HepG2 (cell line): ENCODE measurements around the gene STARD13. TPM values are rescaled to one million over a fixed set of nuclear protein-coding genes. Genes with fewer than 3 reads are reported as not detected.

Experiments
- ADNP ChIP-seq: sonication (generic); formaldehyde crosslinking; IDR thresholded peaks from 2 replicates; pipeline ENCODE4 v1.4.0; 2020; ENCODE audit warnings: missing genetic modification reagents
- AGO2 ChIP-seq: fragments of 200-400 bp; formaldehyde crosslinking; optimal IDR thresholded peaks from 2 replicates; pipeline ENCODE3; 2017; ENCODE audit warnings: mild to moderate bottlenecking, low read depth, low read length, moderate library complexity
- ATF1 ChIP-seq: IDR thresholded peaks from 2 replicates; pipeline ENCODE4 v1.6.1; 2016; ENCODE audit warnings: mild to moderate bottlenecking, control low read depth
- CCDC6 ChIP-seq: sonication (generic); formaldehyde crosslinking; IDR thresholded peaks from 2 replicates; pipeline ENCODE4 v1.8.1; 2022; ENCODE audit warnings: mild to moderate bottlenecking, missing genetic modification reagents, moderate library complexity
- CEBPG ChIP-seq: IDR thresholded peaks from 2 replicates; pipeline ENCODE4 v1.6.1; 2016
- ETV6 ChIP-seq: sonication (generic); formaldehyde crosslinking; conservative IDR thresholded peaks from 2 replicates; pipeline ENCODE4 v1.4.0; 2020; ENCODE audit warnings: missing genetic modification reagents
- FOXA3 ChIP-seq: IDR thresholded peaks from 2 replicates; pipeline ENCODE4 v1.6.1; 2016; ENCODE audit warnings: missing genetic modification reagents, missing compliant biosample characterization
- HCFC1 ChIP-seq: fragments of 150-350 bp; IDR thresholded peaks from 2 replicates; pipeline ENCODE4 v1.6.1; 2014; ENCODE audit warnings: low read depth, low read length
- IKZF4 ChIP-seq: sonication (generic); formaldehyde crosslinking; IDR thresholded peaks from 2 replicates; pipeline ENCODE4 v1.5.1; 2020; ENCODE audit warnings: borderline replicate concordance, mild to moderate bottlenecking, low read depth, missing genetic modification reagents; ENCODE audit errors: not compliant biosample characterization
- IRF2 ChIP-seq: IDR thresholded peaks from 2 replicates; pipeline ENCODE4 v1.6.1; 2018; ENCODE audit warnings: missing genetic modification reagents, missing compliant biosample characterization
- KLF6 ChIP-seq: IDR thresholded peaks from 2 replicates; pipeline ENCODE4 v1.8.0; 2016; ENCODE audit warnings: missing biosample characterization, missing genetic modification reagents
- MXD4 ChIP-seq: IDR thresholded peaks from 2 replicates; pipeline ENCODE4 v1.6.1; 2016; ENCODE audit warnings: mild to moderate bottlenecking, missing biosample characterization, missing genetic modification reagents
- NCOA2 ChIP-seq: sonication (generic); formaldehyde crosslinking; IDR thresholded peaks from 2 replicates; pipeline ENCODE4 v1.8.0; 2022; ENCODE audit warnings: inconsistent platforms
- PHF8 ChIP-seq: sonication (generic); formaldehyde crosslinking; IDR thresholded peaks from 2 replicates; pipeline ENCODE4 v1.5.0; 2020; ENCODE audit warnings: missing genetic modification reagents
- POLR2AphosphoS5 ChIP-seq: IDR thresholded peaks from 2 replicates; pipeline ENCODE4 v1.6.1; 2012; ENCODE audit warnings: low read depth, low read length
- RAD51 ChIP-seq: fragments of 450-650 bp; IDR thresholded peaks from 2 replicates; pipeline ENCODE4 v1.6.1; 2016; ENCODE audit warnings: borderline replicate concordance
- SALL1 ChIP-seq: sonication (generic); formaldehyde crosslinking; IDR thresholded peaks from 2 replicates; pipeline ENCODE4 v1.8.0; 2022; ENCODE audit warnings: mild to moderate bottlenecking, missing genetic modification reagents
- SP5 ChIP-seq: IDR thresholded peaks from 2 replicates; pipeline ENCODE4 v1.6.1; 2016; ENCODE audit warnings: low read depth, borderline replicate concordance
- SRY ChIP-seq: sonication (generic); formaldehyde crosslinking; IDR thresholded peaks from 2 replicates; pipeline ENCODE4 v1.8.0; 2022; ENCODE audit warnings: mild to moderate bottlenecking, missing genetic modification reagents
- ZMYM4 ChIP-seq: sonication (generic); formaldehyde crosslinking; IDR thresholded peaks from 2 replicates; pipeline ENCODE4 v1.8.1; 2023; ENCODE audit warnings: mild to moderate bottlenecking, missing genetic modification reagents
- ZNF180 ChIP-seq: sonication (generic); formaldehyde crosslinking; IDR thresholded peaks from 2 replicates; pipeline ENCODE4 v1.4.0; 2020; ENCODE audit warnings: low read depth, missing genetic modification reagents, borderline replicate concordance
- ZNF225 ChIP-seq: sonication (generic); formaldehyde crosslinking; IDR thresholded peaks from 2 replicates; pipeline ENCODE4 v1.4.0; 2020; ENCODE audit warnings: mild to moderate bottlenecking, missing genetic modification reagents
- ZNF256 ChIP-seq: sonication (generic); formaldehyde crosslinking; conservative IDR thresholded peaks from 2 replicates; pipeline ENCODE4 v1.4.0; 2020; ENCODE audit warnings: missing genetic modification reagents
- ZNF326 ChIP-seq: sonication (generic); formaldehyde crosslinking; IDR thresholded peaks from 2 replicates; pipeline ENCODE4 v1.4.0; 2020; ENCODE audit warnings: missing genetic modification reagents, borderline replicate concordance
- ZNF484 ChIP-seq: sonication (generic); formaldehyde crosslinking; IDR thresholded peaks from 2 replicates; pipeline ENCODE4 v1.5.1; 2020; ENCODE audit warnings: mild to moderate bottlenecking, low read depth, missing genetic modification reagents, borderline replicate concordance
- ZNF556 ChIP-seq: sonication (generic); formaldehyde crosslinking; IDR thresholded peaks from 2 replicates; pipeline ENCODE4 v1.4.0; 2020; ENCODE audit warnings: mild to moderate bottlenecking, missing genetic modification reagents, borderline replicate concordance
- ZNF629 ChIP-seq: sonication (generic); formaldehyde crosslinking; conservative IDR thresholded peaks from 2 replicates; pipeline ENCODE4 v1.5.0; 2020; ENCODE audit warnings: missing genetic modification reagents
- ZNF781 ChIP-seq: sonication (generic); formaldehyde crosslinking; IDR thresholded peaks from 2 replicates; pipeline ENCODE4 v1.5.1; 2020; ENCODE audit warnings: borderline replicate concordance, mild to moderate bottlenecking, missing genetic modification reagents; ENCODE audit errors: not compliant biosample characterization
- polyA plus RNA-seq, 8 experiments: library from polyadenylated mRNA; depleted of rRNA in 3 of 8; stranded (reverse) in 7 of 8; unstranded in 1 of 8; fragments of >200 nt; fragmentation: Illumina TruSeq in 4 of 8; extraction: Trizol in 4 of 8; gene quantifications; 2 replicates each; pipeline versions ENCODE4 v1.2.1 to v1.2.3, GENCODE V29; 2011 to 2016; ENCODE audit warnings: low read depth in 4 of 8, missing spikeins in 1 of 8, mixed read lengths in 1 of 8; ENCODE audit not compliant: insufficient read depth in 1 of 8
- total RNA-seq, 5 experiments: library from RNA; depleted of rRNA; stranded (reverse); fragments of >200 nt; fragmentation: Illumina TruSeq; extraction: Trizol; gene quantifications; 2 replicates each; pipeline ENCODE4 v1.2.3, GENCODE V29; 2016; ENCODE audit warnings: low read depth in 1 of 5
- TF ChIP-seq, protein P1 (sequence below): sonication (generic); formaldehyde crosslinking; IDR thresholded peaks from 2 replicates; pipeline ENCODE4 v1.4.0; 2020; ENCODE audit warnings: missing genetic modification reagents

Gene STARD13
- total and polyA plus RNA-seq, 2 of the 13 experiments (the other 11 are each of a cell fraction or from before 2014, with no cell fraction given), result 12.8 to 14.3 TPM

DNA sequence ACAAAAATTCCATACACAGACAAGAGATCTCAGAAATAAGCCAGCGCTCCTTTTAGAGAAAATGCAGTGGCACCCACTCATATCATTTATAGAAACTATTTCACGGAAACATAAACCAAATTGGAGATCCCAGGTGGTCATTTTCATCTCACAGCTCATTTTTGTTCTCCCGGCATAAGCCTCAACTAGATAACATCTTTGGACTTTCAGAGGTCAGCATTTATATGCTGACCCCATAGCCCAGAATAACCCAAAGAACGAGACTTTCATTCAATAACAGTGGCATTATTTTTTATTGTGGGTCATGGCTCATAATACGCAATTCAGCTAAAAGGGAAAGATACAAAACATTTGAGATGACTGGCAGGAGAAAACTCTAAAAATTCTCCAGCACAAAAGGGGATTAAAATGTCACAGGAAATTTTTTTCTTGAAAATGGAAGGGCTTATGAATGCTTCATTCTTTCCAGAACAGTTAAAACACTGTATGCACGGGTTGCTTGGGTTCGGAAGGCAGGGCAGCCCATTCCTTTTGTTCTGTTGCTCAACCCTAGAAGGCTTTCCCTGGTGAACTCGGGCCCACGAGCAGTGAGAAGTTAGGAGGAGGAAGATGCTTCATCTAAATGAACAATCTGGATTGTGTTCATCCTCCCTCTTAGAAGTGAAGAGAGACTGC is 24.0 kb downstream of the STARD13 start (continued):
- TF ChIP-seq ZNF556 (CRISPR knock-in tag) (no peak), ATF1 (no peak), SRY (CRISPR knock-in tag) (no peak), MXD4 (no peak), ZNF256 (CRISPR knock-in tag) (no peak), ZNF326 (no peak), SP5 (CRISPR knock-in tag) (no peak), NCOA2 (peak; percentile 23; the same call in 1 of the 2 replicates), ZNF225 (CRISPR knock-in tag) (no peak), ZMYM4 (CRISPR knock-in tag) (0 out of 2 replicates have a peak, but pooled peaks have one; percentile 8), ZNF629 (no peak), PHF8 (no peak), CCDC6 (no peak), HCFC1 (no peak), ZNF180 (CRISPR knock-in tag) (no peak), ZNF781 (CRISPR knock-in tag) (no peak), FOXA3 (no peak), POLR2AphosphoS5 (0 out of 2 replicates have a peak, but pooled peaks have one; percentile 18), AGO2 (no peak), CEBPG (CRISPR knock-in tag) (peak; percentile 64), ADNP (CRISPR knock-in tag) (no peak), IKZF4 (no peak), ZNF484 (CRISPR knock-in tag) (no peak), SALL1 (CRISPR knock-in tag) (no peak), RAD51 (no peak), IRF2 (no peak), KLF6 (CRISPR knock-in tag) (no peak), ETV6 (no peak)
- TF ChIP-seq, protein P1, sequence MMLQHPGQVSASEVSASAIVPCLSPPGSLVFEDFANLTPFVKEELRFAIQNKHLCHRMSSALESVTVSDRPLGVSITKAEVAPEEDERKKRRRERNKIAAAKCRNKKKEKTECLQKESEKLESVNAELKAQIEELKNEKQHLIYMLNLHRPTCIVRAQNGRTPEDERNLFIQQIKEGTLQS (CRISPR knock-in tag), result no peak
- TF ChIP-seq, all 625 proteins: peak for 22
